ENCODE measurements around the gene PSME3IP1. TPM values are rescaled to one million over a fixed set of nuclear protein-coding genes. Genes with fewer than 3 reads are reported as not detected.

Gene PSME3IP1
- 90.1 and 94.4 TPM in 2 replicates for total RNA-seq (ENCODE audit: low replicate concordance)
- long read RNA-seq, transcript FAM192A-218 (7 exons, 1,086 nt), result minor isoform, 5 of 104 reads
- long read RNA-seq, transcript FAM192A-201 (7 exons, 2,848 nt), result major isoform, 51 of 104 reads
- long read RNA-seq, partial matches to known transcripts, result 11 of 104 reads
- long read RNA-seq, other reads (novel, unspliced or antisense), result 37 of 104 reads

- peak; percentile 98 for DNase-seq (ENCODE audit: extremely low spot score, unreplicated experiment)
- TF ChIP-seq CTCF (conservative IDR thresholded peaks at IDR 0.05), result no peak
- H3K36me3 Mint-ChIP-seq, result no peaks in the 10 kb centered on the region
- H3K9me3 Mint-ChIP-seq, result no peaks in the 10 kb centered on the region
- H3K27me3 Mint-ChIP-seq, result no peaks in the 10 kb centered on the region
- peak within 1 kb of the TSS; percentile 94 for H3K27ac Mint-ChIP-seq
- H3K4me3 Mint-ChIP-seq, result peak within 1 kb of the TSS; percentile 99
- H3K4me1 Mint-ChIP-seq (ENCODE audit: unreplicated experiment), result peaks cover 29% of the 10 kb centered on the region
These were observed at the start of gene PSME3IP1, which contains the start of gene RSPRY1 for GRCh38 chr16:57185945-57186871. Gene PSME3IP1, minus strand, starts transcription at chr16:57186039. Its CDS starts 12,185 bp downstream, at chr16:57173854. Gene RSPRY1, plus strand, starts transcription at chr16:57186329. Its CDS starts 18,330 bp downstream, at chr16:57204659.

- Mint-ChIP-seq H3K4me1 (ENCODE audit: unreplicated experiment) (no peaks in the 10 kb centered on the region), H3K27me3 (no peaks in the 10 kb centered on the region), H3K4me3 (no peak overlapping the region), H3K27ac (no peak overlapping the region), H3K36me3 (peaks cover 38% of the 10 kb centered on the region), H3K9me3 (no peaks in the 10 kb centered on the region)
- TF ChIP-seq CTCF (conservative IDR thresholded peaks at IDR 0.05), result no peak
- DNase-seq (ENCODE audit: extremely low spot score, unreplicated experiment), result no peak
These were observed 49.5 kb upstream of the PSME3IP1 start for GRCh38 chr16:57235128-57236021.

- H3K27me3 Mint-ChIP-seq, result no peaks in the 10 kb centered on the region
- no peaks in the 10 kb centered on the region for H3K4me1 Mint-ChIP-seq (ENCODE audit: unreplicated experiment)
- H3K4me3 Mint-ChIP-seq, result no peak overlapping the region
- H3K36me3 Mint-ChIP-seq, result peaks cover 39% of the 10 kb centered on the region
- TF ChIP-seq CTCF (conservative IDR thresholded peaks at IDR 0.05), result no peak
- H3K9me3 Mint-ChIP-seq, result no peaks in the 10 kb centered on the region
- DNase-seq (ENCODE audit: extremely low spot score, unreplicated experiment), result no peak
- H3K27ac Mint-ChIP-seq, result no peak overlapping the region
These were observed 48.9 kb upstream of the PSME3IP1 start for GRCh38 chr16:57234707-57235092.

- Mint-ChIP-seq H3K4me1 (ENCODE audit: unreplicated experiment) (no peaks in the 10 kb centered on the region), H3K4me3 (no peak overlapping the region), H3K27ac (no peak overlapping the region), H3K9me3 (no peaks in the 10 kb centered on the region), H3K36me3 (peaks cover 39% of the 10 kb centered on the region), H3K27me3 (no peaks in the 10 kb centered on the region)
- DNase-seq (ENCODE audit: extremely low spot score, unreplicated experiment), result no peak
- TF ChIP-seq CTCF (conservative IDR thresholded peaks at IDR 0.05), result no peak
These were observed 48.3 kb upstream of the PSME3IP1 start for GRCh38 chr16:57233944-57234706.

Data from type B pancreatic cell (in vitro differentiated cells).